GM13977 (cell line): ENCODE measurements around the gene ADTRP.
"Not testable (repeated sequence)": the region's sequence is repeated elsewhere in the genome, so short reads cannot be mapped to it uniquely, and the experiment has no call there.

Experiments
- DNase-seq: peaks from one replicate; pipeline ENCODE4 v3.0.0; 2012; ENCODE audit warnings: low spot score
- CTCF ChIP-seq: IDR thresholded peaks from 2 replicates; pipeline ENCODE4 v1.5.1; 2012; ENCODE audit warnings: mild to moderate bottlenecking, control low read depth; ENCODE audit not compliant: insufficient read depth; ENCODE audit errors: extremely low read depth, missing control alignments
- in situ Hi-C: fragments of 300-500 bp; cut with MboI; formaldehyde crosslinking; loops from one replicate; pipeline ENCODE4 v1.12.0; 2022; ENCODE audit warnings: low sequenced_read_pairs, low pct_unique_long_range_greater_than_20kb, mixed read lengths, inconsistent platforms; ENCODE audit not compliant: unreplicated experiment

Gene ADTRP

GRCh38 chr6:11804701-11805100 is 26.1 kb upstream of the ADTRP start:
- DNase-seq = no peak
- no peak for TF ChIP-seq CTCF
- in situ Hi-C loops = no loop called here

GRCh38 chr6:11804135-11804534 is 25.5 kb upstream of the ADTRP start:
- in situ Hi-C loops = no loop called here
- no peak for DNase-seq
- no peak for TF ChIP-seq CTCF

GRCh38 chr6:11803591-11803971 is 25.0 kb upstream of the ADTRP start:
- no peak for DNase-seq
- in situ Hi-C loops = no loop called here
- no peak for TF ChIP-seq CTCF

- no peak for TF ChIP-seq CTCF
- in situ Hi-C loops = no loop called here
- DNase-seq = no peak
Measured at GRCh38 chr6:11802886-11803590, 24.4 kb upstream of the ADTRP start.

GRCh38 chr6:11800531-11800930 is 21.9 kb upstream of the ADTRP start:
- in situ Hi-C loops, DNase-seq: not testable (repeated sequence)

- in situ Hi-C loops = no loop called here
- TF ChIP-seq CTCF = no peak
- DNase-seq = no peak
Measured at GRCh38 chr6:11798538-11798937, 19.9 kb upstream of the ADTRP start.

- TF ChIP-seq CTCF = no peak
- in situ Hi-C loops = no loop called here
- no peak for DNase-seq
Measured at GRCh38 chr6:11798096-11798495, 19.5 kb upstream of the ADTRP start.
